HFF-Myc (cell line): ENCODE data around the gene GPR107.

ENCODE experiments used
- DNase-seq: peaks from one replicate; pipeline ENCODE4 v3.0.0-alpha.2; 2011; ENCODE audit warnings: low read depth; ENCODE audit errors: extremely low read depth
- H3K4me3 ChIP-seq: replicated peaks from 2 replicates; pipeline ENCODE4 v1.5.1; 2011; ENCODE audit warnings: low read depth, mild to moderate bottlenecking, control low read depth, low read length
- CTCF ChIP-seq: IDR thresholded peaks from 2 replicates; pipeline ENCODE4 v1.5.1; 2012; ENCODE audit warnings: mild to moderate bottlenecking, low read depth, low read length, control low read depth; ENCODE audit errors: missing control alignments

The GPR107 gene

DNA sequence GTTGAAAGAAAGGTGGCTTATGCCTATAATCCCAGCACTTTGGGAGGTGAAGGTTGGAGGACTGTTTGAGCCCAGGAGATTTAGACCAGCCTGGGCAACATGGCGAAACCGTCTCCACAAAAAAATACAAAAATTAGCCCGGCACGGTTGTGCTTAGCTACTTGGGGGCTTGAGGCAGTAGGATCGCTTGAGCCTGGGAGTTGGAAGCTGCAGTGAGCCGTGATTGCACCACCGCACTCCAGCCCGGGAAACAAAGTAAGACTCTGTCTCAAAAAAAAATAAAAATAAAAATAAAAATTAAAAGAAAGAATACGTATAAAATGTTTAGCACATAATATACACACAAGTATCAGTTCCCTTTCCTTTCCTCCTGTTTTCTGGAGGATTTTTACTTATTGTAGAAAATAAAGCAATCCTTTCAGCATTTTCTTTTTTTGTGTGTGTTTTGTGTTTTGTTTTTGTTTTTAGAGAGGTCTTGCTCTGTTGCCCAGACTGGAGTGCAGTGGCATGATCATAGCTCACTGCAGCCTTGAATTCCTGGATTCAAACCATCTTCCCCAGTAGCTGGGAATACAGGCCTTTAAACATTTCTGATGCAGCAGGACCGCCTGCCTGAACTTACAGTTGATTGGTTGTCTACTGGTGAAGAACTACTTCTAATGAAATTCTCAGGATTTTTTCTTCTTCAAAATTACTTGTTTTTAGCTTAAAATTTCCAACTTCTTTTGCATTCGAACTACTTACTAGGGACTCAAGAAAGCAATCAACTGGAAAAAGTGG, 4.1 kb upstream of the GPR107 start:
- no peak for TF ChIP-seq CTCF
- H3K4me3 ChIP-seq: no peak overlapping the region
- DNase-seq: no peak

DNA sequence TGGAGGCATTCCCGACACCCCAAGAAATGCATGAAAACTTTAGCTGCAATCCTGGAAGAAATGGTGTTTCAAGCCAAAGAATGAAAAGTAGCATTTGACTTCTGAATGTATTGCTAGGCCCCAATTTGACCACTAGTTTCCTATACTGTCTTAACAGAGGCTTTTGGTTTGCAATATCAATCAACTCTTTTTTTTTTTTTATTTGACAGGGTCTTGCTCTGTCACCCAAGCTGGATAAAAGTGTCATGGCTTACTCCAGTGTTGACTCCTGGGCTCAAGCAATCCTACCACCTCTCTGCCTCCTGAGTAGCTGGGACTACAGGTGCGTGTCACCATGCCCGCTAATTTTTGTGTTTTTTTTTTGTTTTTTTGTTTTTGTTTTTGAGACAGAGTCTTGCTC, 3.2 kb upstream of the GPR107 start:
- H3K4me3 ChIP-seq: no peak overlapping the region
- no peak for DNase-seq
- TF ChIP-seq CTCF: no peak

GRCh38 chr9:130051855-130052254, 1.9 kb upstream of the GPR107 start:
- TF ChIP-seq CTCF: no peak
- H3K4me3 ChIP-seq: no peak overlapping the region
- no peak for DNase-seq

DNA sequence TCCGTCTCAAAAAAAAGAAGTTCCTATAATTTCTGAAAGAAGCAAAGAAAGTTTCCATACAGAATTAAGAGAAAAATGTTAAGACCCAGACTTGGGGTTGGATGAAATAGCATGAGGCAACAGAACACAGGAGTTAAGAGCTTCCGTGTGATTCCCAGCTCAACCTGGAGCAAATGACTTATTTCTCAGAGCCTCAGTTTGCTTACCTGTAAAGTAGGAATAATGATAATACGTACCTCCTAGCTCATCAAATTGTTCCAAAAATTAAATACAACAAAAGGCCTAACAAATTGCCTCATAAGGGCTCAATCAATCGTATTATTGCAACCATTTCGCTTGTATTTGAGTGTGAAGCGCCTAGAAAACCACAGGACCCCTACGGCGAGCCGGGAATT, 600 bp upstream of the GPR107 start:
- TF ChIP-seq CTCF: no peak
- peak overlapping the region; percentile 71 for H3K4me3 ChIP-seq
- DNase-seq: no peak

- no peak for TF ChIP-seq CTCF
- no peak for DNase-seq
Measured at GRCh38 chr9:130054325-130054786, 650 bp downstream of the GPR107 start.

DNA sequence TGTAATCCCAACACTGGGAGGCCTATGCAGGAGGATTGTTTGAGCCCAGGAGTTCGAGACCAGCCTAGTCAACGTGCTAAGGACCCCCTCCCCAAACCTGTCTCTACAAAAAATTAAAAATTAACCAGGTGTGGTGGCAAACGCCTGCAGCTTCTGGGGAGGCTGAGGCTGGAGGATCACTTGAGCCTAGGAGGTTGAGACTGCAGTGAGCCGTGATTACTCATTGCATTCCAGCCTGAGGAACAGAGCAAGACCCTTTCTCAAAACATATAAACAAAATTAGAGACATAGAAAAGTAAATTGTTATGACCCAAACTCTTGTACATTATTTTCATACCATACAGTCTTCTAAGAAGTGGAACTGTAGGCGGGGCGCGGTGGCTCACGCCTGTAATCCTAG, 1.1 kb downstream of the GPR107 start:
- no peak for DNase-seq
- H3K4me3 ChIP-seq: peak overlapping the region; percentile 71
- no peak for TF ChIP-seq CTCF

More at GRCh38 chr9:130054325-130054786, 650 bp downstream of the GPR107 start:
- peak overlapping the region; percentile 71 for H3K4me3 ChIP-seq
